ENCODE results near the gene TAF3. TPM values are rescaled to one million over a fixed set of nuclear protein-coding genes. Genes with fewer than 3 reads are reported as not detected.

The TAF3 gene
- polyA plus RNA-seq, 3 donors: 1.6 to 3.9 (median 3.4) TPM

DNA sequence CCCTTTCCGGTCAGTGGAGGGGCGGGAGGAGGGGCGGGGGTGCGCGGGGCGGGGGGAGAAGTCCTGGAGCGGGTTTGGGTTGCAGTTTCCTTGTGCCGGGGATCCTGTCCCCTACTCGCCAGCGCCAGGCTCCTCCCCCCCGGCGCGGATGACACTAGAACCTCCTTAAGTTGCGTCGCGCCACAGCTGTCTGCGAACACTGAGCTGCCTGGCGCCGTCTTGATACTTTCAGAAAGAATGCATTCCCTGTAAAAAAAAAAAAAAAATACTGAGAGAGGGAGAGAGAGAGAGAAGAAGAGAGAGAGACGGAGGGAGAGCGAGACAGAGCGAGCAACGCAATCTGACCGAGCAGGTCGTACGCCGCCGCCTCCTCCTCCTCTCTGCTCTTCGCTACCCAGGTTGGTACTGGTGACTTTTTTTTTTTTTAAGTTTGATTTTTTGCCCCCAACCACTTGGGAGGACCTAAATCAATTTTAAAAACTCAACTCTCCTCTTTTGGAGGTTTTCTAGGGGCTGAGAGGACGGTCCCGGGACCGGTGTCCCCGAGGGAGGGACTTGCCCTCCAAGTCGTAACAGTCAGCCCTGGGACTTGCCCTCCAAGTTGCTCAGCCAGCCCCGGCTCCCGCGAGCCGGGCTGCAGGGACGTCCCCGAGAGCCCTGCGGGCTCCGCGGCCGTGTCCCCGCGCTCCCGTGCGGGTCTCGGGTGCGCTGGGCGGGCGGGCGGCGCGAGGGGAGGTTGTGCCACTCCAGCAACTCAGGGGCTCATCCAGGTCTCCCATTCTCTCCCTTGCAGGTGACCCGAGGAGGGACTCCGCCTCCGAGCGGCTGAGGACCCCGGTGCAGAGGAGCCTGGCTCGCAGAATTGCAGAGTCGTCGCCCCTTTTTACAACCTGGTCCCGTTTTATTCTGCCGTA, 236.4 kb downstream of the TAF3 start, which contains the start of gene GATA3:
GATA3 (plus strand) TSS at position 195 of the 914 bp plus-strand sequence. CDS start 968 bp downstream, outside the sequence.
- H3K36me3 Mint-ChIP-seq: peaks cover 7 to 15% of the 10 kb centered on the region in 2 donors
- H3K9ac ChIP-seq (ENCODE audit: insufficient read depth, low read length, poor library complexity, severe bottlenecking): no peak within 1 kb of the TSS
- no peaks in the 10 kb centered on the region for H3K36me3 ChIP-seq (replicated peaks in 1 of 2; ENCODE audit: control insufficient read depth in 1 of 2, insufficient read depth in 2 of 2, low read length in 2 of 2)
- H3K27ac ChIP-seq (ENCODE audit: low read depth in 1 of 2, low read length in 2 of 2): no peak within 1 kb of the TSS
- H3K4me1 Mint-ChIP-seq: peaks cover 50% of the 10 kb centered on the region
- WGBS (ENCODE audit: insufficient coverage): under 1% methylated on average over 43 of the region's 65 CpGs
- peaks cover 29 to 53% of the 10 kb centered on the region in 2 donors for H3K4me1 ChIP-seq (ENCODE audit: control insufficient read depth in 1 of 2, insufficient read depth in 2 of 2, low read length in 2 of 2)
- TF ChIP-seq, protein P1, sequence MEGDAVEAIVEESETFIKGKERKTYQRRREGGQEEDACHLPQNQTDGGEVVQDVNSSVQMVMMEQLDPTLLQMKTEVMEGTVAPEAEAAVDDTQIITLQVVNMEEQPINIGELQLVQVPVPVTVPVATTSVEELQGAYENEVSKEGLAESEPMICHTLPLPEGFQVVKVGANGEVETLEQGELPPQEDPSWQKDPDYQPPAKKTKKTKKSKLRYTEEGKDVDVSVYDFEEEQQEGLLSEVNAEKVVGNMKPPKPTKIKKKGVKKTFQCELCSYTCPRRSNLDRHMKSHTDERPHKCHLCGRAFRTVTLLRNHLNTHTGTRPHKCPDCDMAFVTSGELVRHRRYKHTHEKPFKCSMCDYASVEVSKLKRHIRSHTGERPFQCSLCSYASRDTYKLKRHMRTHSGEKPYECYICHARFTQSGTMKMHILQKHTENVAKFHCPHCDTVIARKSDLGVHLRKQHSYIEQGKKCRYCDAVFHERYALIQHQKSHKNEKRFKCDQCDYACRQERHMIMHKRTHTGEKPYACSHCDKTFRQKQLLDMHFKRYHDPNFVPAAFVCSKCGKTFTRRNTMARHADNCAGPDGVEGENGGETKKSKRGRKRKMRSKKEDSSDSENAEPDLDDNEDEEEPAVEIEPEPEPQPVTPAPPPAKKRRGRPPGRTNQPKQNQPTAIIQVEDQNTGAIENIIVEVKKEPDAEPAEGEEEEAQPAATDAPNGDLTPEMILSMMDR (IDR thresholded peaks at IDR 0.05): no peak
- intact Hi-C loops (cut with micrococcal nuclease): no loop called here
- H3K27me3 ChIP-seq (ENCODE audit: control insufficient read depth in 2 of 2, insufficient read depth in 2 of 2, low read length in 2 of 2): peaks cover 77 to 97% of the 10 kb centered on the region in 2 donors
- H2AFZ ChIP-seq (ENCODE audit: insufficient read depth, low read depth, low read length, poor library complexity, severe bottlenecking): peak within 1 kb of the TSS; percentile 41
- peaks cover 0 to 38% (median 27%) of the 10 kb centered on the region in 7 donors for H3K9me3 Mint-ChIP-seq
- peak within 1 kb of the TSS; percentile 72 for H3K4me2 ChIP-seq (replicated peaks; ENCODE audit: extremely low read depth, low read length, poor library complexity, severe bottlenecking)
- peak; percentile 10 to 21 (median 18) for DNase-seq
- no peaks in the 10 kb centered on the region for H3K79me2 ChIP-seq (ENCODE audit: insufficient read depth, low read length)
- peak within 1 kb of the TSS in 2 of 7 donors; percentile 37 to 72 for H3K27ac Mint-ChIP-seq
- H4K20me1 ChIP-seq (ENCODE audit: insufficient read depth, low read length): no peaks in the 10 kb centered on the region
- H3K9me3 ChIP-seq (replicated peaks in 1 of 2; ENCODE audit: control insufficient read depth in 1 of 2, insufficient read depth in 1 of 2, low read length in 2 of 2): peaks cover 3 to 45% of the 10 kb centered on the region in 2 donors
- peak within 1 kb of the TSS; percentile 81 to 97 for H3K4me3 Mint-ChIP-seq
- H3K4me3 ChIP-seq (replicated peaks in 1 of 3; ENCODE audit: low read depth in 2 of 3, low read length in 3 of 3): peak within 1 kb of the TSS; percentile 4 to 65 (median 10)
- H3K27me3 Mint-ChIP-seq (ENCODE audit: low read depth in 3 of 3): peaks cover 85 to 98% (median 86%) of the 10 kb centered on the region in 3 donors

- no peak overlapping the region for H3K27ac Mint-ChIP-seq
- H4K20me1 ChIP-seq (ENCODE audit: insufficient read depth, low read length): no peaks in the 10 kb centered on the region
- H3K4me3 Mint-ChIP-seq: peak overlapping the region; percentile 58 to 92
- peaks cover 3 to 42% of the 10 kb centered on the region in 2 donors for H3K9me3 ChIP-seq (replicated peaks in 1 of 2; ENCODE audit: control insufficient read depth in 1 of 2, insufficient read depth in 1 of 2, low read length in 2 of 2)
- H3K36me3 Mint-ChIP-seq: peaks cover 7 to 19% of the 10 kb centered on the region in 2 donors
- 4% methylated on average over 80 of the region's 85 CpGs for WGBS (ENCODE audit: insufficient coverage)
- intact Hi-C loops (cut with micrococcal nuclease): no loop called here
- H3K27me3 Mint-ChIP-seq (ENCODE audit: low read depth in 3 of 3): peaks cover 87 to 98% (median 88%) of the 10 kb centered on the region in 3 donors
- no peaks in the 10 kb centered on the region for H3K36me3 ChIP-seq (replicated peaks in 1 of 2; ENCODE audit: control insufficient read depth in 1 of 2, insufficient read depth in 2 of 2, low read length in 2 of 2)
- H3K4me3 ChIP-seq (replicated peaks in 1 of 3; ENCODE audit: low read depth in 2 of 3, low read length in 3 of 3): peak overlapping the region in 2 of 3 experiments; percentile 6 to 65
- peak overlapping the region; percentile 72 for H3K4me2 ChIP-seq (replicated peaks; ENCODE audit: extremely low read depth, low read length, poor library complexity, severe bottlenecking)
- DNase-seq: no peak
- H2AFZ ChIP-seq (ENCODE audit: insufficient read depth, low read depth, low read length, poor library complexity, severe bottlenecking): peak overlapping the region; percentile 41
- peaks cover 78 to 98% of the 10 kb centered on the region in 2 donors for H3K27me3 ChIP-seq (ENCODE audit: control insufficient read depth in 2 of 2, insufficient read depth in 2 of 2, low read length in 2 of 2)
- H3K9me3 Mint-ChIP-seq: peaks cover 0 to 48% (median 27%) of the 10 kb centered on the region in 7 donors
- H3K4me1 ChIP-seq (ENCODE audit: control insufficient read depth in 1 of 2, insufficient read depth in 2 of 2, low read length in 2 of 2): peaks cover 35 to 56% of the 10 kb centered on the region in 2 donors
- TF ChIP-seq, protein P1 (IDR thresholded peaks at IDR 0.05): no peak
- peaks cover 54% of the 10 kb centered on the region for H3K4me1 Mint-ChIP-seq
- no peak overlapping the region for H3K27ac ChIP-seq (ENCODE audit: low read depth in 1 of 2, low read length in 2 of 2)
- peak overlapping the region; percentile 8 for H3K9ac ChIP-seq (ENCODE audit: insufficient read depth, low read length, poor library complexity, severe bottlenecking)
- no peaks in the 10 kb centered on the region for H3K79me2 ChIP-seq (ENCODE audit: insufficient read depth, low read length)
Measured at GRCh38 chr10:8055420-8056349, 237.4 kb downstream of the TAF3 start.
